Right lobe of liver (tissue), 4 donors: ENCODE measurements around the gene BMS1.

Source experiments
- POLR2A ChIP-seq: fragments of 450-650 bp; IDR thresholded peaks from one replicate; pipeline ENCODE4 v1.6.1; 2017; ENCODE audit warnings: antibody characterized with exemption, mild to moderate bottlenecking
- TF ChIP-seq, protein P1 (sequence below), 4 donors: fragments of 200-600 bp in 3 of 4; fragments of 450-650 bp in 1 of 4; IDR thresholded peaks; one replicate each; pipeline versions ENCODE4 v1.5.1 to v1.8.0; 2016 to 2022; ENCODE audit warnings: antibody characterized with exemption in 4 of 4, mild to moderate bottlenecking in 2 of 4
- donor health status: DM: no; HTN: no; CAD: no.
- donor health status: DM: no; HTN: no; CAD: no.
- donor health status: DM: no; HTN: yes; CAD: no.

DNA sequence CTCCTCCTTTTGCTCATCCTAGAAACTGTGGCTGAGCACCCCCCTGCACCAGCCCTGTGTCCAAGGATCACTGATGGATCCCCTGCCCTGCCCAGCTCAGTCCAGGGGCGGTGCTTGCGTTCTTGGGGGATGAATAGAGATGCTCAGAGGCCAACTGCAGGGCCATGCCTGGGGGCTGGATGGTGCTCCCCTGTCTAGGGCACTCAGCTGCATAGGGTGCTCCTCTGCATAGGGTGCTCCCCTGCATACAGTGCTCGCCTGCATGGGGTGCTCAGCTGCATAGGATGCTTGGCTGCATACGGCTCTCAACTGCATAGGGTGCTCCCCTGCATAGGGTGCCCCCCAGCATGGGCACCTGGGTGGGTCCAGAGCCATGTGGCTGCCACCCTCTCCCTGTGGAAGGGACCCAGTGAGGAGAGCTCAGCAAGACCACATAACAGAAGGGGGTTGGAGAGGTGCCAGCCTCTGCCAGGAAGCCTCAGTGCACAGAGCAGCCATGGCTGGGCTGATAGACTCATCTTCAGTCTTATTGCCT, 95.0 kb downstream of the BMS1 start:
- TF ChIP-seq, protein P1, sequence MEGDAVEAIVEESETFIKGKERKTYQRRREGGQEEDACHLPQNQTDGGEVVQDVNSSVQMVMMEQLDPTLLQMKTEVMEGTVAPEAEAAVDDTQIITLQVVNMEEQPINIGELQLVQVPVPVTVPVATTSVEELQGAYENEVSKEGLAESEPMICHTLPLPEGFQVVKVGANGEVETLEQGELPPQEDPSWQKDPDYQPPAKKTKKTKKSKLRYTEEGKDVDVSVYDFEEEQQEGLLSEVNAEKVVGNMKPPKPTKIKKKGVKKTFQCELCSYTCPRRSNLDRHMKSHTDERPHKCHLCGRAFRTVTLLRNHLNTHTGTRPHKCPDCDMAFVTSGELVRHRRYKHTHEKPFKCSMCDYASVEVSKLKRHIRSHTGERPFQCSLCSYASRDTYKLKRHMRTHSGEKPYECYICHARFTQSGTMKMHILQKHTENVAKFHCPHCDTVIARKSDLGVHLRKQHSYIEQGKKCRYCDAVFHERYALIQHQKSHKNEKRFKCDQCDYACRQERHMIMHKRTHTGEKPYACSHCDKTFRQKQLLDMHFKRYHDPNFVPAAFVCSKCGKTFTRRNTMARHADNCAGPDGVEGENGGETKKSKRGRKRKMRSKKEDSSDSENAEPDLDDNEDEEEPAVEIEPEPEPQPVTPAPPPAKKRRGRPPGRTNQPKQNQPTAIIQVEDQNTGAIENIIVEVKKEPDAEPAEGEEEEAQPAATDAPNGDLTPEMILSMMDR (IDR thresholded peaks at IDR 0.05): no peak
- no peak for TF ChIP-seq POLR2A
